Activated T-cell treated with anti-CD3 and anti-CD28 coated beads, Interleukin-2, amount 50 U/mL, for 1 hour (primary cell): Measurements from ENCODE around the gene ZG16B.
A peak's percentile ranks its signal among the peaks of the same experiment; 100 is the strongest.

Experiments used
- DNase-seq: peaks from one replicate; pipeline ENCODE4 v3.0.0-alpha.2; 2020

ZG16B gene

DNA sequence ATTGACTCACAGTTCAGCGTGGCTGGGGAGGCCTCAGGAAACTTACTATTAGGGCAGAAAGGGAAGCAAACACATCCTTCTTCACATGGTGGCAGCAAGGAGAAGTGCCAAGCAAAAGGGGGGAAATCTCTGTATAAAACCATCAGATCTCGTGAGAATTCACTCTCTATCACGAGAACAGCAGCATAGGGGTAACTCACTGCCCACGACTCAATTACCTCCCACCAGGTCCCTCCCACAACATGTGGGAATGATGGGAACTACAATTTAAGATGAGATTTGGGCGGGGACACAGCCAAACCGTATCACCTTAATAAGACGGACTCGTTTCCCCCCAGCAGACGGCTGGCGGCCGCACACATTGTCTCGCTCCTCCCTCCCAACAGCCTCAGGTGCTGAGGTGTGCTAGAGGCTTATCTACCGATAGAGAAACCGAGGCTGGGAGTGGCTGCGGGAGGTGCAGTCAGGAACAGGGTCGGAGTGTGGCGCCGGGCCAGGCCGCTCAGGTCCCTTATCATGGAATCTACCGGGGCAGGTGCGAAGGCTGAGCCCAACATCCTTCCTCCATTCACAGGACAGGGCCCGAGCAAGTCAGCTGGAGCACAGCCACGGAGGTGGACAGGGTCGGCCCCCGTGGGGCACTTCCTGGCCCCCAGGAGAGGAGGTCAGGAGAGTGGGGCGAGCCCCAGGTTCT is 4.9 kb upstream of the ZG16B start:
- peak; percentile 14 for DNase-seq

DNA sequence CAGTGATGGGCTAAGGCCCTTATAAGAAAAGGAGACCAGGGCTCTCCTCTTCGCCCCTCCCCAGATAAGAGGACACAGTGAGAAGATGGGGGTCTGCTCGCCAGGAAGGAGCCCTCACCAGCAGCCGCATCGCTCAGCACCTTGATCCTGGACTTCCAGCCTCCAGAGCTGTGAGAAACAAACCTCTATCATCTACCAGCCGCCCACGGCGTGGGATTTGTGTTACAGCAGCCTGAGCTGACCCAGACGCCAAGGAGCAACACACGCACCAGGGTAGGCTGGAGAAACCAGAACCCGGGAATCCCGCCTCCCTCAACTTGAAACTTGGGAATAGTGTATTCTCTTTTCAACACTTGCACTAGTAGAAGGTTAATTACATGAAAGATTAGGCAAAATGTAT is 4.2 kb upstream of the ZG16B start:
- no peak for DNase-seq

DNA sequence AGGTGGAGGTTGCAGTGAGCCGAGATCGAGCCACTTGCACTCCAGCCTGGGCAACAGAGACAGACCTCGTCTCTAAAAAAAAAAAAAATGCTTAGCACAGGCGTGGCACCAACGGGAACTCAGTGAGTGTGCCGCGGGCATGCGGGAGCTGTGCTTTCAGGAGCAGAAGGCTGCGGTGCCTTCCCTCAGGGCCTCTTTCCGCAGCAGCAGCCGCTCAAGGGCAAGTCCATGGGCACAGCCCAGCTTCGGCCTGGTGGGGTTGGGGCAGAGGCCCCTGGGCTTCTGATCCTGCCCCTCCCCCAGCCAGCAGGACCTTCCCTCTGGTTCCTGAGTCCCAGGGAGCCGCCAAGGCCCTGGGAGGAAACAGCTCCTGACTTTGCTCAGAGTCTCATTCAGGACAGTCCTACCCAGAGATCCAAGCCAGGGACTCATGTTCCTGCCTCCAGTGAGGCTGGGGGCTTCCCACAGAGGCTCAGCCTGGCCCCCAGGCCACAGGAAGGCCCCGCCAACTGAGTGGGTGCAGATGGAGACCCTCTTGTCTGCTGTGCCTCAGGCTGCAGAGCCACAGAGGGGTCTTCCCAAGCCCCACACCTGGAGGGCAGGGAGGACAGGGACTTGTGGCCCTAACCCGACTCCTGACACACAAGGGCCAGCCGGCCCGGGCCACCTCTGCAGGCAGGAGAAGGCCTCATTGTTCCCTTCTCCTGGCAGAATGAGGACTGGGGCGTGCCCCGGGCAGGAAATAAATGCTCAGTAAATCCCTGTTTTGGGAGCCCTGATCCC is 3.3 kb upstream of the ZG16B start:
- no peak for DNase-seq

DNA sequence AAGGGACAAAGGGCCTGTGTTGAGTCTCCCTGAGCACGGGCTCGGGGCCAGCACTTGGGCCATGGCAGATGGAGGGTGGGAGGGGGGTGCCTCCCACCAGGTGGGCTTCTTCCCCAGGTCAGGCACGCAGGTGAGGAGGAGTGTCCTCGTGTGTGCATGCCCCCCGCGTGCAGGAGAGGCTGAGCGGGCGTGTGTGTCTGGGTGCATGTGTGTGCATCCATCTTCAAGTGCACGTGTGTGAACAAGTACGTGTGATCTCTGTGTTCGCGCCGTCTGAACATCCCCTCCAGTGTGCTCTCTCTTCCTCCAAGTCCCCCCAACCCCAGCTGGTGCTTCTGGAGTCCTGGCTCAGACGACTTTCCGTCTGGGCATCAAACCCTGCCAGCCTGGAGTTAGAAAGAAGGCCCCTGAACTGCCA is 2.7 kb upstream of the ZG16B start:
- no peak for DNase-seq

DNA sequence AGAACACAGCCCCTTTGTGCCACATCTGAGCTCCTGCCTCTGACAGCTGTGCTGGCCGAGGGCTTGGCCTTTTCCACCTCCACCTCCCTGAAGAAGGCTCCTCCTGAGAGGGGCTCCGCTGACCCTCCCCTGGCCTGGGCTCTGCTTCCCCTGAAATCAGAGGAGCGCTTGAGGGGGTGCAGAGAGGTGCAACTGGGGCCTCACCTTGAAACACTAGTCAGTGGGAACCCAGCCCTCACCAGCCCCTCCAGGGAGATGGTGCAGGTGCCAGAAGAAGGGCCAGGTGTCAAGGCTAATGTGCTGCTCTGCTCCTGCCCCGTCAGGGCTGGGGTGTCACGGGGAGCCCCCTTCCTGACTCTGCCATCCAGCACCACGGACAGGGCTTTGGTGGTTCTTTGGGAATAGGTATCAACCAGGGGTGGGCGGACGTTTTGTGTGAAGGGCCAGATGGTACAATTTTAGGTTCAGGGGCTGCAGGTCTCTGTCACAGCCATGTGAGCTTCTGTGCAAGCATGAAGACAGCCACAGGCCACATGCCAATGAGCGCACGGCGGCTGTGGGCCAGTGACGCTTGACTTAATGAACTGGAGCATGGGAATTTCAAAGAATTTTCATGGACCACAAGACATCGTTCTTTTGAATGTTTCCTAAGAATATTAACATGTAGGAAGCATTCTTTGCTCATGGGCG is 2.1 kb upstream of the ZG16B start:
- no peak for DNase-seq

DNA sequence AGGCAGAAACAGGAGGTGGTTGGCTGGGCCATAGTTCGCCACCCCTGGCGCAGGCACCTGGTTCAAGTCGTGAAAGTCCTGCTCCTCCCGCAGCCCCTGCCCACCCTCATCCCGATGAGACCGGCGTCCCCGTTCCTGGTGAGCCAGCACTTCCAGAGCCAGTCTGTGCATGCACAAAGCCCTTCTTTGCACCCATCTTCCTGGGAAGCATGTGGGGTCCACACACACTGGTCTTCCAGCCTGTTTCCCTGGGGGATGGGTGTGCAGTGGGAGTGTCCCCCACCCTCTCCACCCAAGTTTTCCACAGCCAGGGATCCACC is 1.6 kb upstream of the ZG16B start:
- no peak for DNase-seq

DNA sequence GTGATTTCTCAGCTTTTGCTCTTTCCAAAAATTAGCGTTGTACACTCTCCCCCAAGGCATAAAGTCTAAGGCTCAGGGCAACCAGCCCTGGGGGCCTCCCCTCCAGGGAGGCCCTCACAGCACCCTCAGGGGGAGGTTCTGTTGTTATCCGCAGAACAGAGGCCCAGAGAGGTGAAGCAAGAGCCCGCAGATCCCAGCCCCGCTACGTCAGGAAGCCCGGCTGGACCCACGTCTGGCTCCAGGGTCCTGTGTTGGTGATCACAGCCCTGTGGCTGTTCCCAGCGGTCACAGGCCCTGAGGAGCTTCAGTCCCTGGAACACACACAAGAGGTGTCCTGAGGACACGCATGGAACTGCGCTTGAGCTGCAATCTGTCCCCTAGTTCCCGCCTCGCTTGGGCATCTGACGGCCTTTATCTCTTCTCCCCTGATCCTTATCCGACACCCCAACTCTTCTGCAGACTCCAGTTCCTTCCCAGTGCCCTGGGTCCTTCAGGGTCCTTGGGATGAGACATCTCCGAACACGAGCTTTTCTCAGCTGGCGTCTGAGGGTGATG is 1.1 kb upstream of the ZG16B start:
- DNase-seq, result no peak

DNA sequence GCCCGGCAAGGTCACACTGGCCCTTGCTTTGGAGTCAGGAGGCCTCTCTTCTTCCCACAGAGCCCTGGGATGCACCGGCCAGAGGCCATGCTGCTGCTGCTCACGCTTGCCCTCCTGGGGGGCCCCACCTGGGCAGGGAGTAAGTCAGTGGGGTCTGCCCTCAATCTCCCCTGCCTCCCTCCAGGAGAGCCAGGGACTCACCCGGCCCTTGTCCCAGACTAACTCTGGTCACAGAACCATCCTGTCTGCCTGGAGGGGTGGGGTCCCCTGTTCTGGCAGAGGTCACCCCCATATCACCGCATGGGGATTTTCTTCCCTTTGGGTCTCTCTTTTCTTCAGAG is 222 bp downstream of the ZG16B start:
- DNase-seq, result no peak

DNA sequence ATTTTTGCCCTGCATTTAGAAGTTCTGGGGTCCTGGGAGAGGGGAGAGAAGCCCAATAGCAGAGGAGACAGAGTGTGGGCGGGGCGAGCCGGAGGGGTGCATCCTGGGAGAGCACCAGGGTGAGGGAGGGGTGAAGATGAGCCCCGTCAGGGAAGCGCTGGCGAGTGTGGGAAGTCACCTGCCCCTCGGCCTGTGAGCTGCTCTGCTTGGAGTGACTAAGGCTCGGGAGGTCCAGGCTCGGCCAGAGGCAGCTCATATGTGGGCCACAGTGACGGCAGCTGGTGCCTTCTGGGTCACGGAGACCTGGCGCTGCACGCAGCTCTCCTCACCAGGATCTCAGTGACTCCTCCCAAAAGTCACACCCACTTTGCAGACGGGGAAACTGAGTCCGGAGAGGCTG is 1.1 kb downstream of the ZG16B start:
- no peak for DNase-seq

DNA sequence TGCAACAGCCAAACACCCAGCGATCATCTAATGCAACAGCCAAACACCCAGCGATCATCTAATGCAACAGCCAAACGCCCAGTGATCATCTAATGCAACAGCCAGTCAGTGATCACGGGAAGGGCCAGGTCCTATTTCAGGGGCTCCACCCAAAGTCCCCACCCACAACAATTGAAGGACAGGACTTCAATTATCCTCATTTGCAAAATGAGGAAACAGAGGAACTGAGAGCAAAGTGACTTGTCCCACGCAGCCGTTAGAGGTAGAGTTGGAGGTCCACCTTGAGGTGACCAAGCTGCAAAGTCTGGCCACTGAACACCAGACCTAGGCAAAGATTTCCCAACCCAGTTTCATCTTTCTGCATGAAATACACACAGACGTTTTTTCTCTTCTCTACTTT is 3.7 kb downstream of the ZG16B start:
- DNase-seq, result no peak

DNA sequence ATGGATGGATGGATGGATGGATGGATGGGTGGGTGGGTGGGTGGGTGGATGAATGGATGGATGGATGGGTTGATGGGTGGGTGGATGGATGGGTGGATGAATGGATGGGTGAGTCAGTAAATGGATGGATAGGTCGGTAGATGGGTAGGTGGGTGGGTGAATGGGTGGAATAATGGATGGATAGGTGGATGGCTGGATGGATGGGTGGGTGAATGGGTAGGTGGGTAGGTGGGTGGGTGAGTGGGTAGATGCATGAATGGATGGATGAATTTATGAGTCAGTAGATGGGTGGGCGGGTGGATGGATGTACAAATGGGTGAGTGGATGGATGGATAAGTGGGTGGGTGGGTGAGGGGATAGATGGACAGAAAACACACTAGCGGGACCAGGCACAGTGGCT is 4.9 kb downstream of the ZG16B start:
- DNase-seq, result no peak

DNA sequence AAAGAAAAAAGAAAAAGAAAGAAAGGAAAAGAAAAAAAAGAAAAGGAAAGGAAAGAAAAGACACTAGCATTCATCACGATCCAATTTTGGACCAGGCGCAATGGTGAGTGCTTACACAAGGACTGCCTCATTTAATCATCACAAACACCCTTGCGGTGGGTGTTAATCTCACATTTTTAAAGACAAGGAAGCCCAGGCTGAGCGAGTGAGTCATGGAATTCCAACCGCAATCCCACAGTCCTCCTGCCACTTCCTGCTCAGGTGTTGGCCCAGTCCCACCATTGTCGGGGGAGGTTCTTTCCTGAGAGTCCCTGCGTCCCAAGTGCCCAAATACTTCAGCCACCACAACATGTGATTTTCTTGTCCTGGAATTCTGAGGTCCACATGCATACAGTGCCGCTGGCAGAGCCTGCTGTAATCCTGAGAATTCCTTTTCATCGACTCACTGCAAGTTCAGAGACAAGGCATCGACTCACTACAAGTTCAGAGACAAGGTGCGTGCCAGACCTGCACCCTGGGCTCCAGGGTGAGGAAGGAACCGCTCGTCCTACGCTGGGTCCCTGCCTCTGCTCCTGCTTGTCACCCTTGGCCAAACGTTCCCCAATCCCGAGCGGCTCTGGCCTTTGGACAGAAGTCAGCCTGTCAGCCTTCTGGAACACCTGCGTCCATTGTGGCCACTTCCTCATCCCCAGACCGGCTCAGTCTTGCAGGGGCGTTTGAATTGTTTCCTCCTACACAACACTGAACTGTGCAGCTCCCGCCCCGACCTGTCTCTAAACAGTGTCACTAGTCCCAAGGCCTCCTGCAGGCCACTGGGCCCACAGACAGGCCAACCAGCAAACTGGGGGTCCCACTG is 5.8 kb downstream of the ZG16B start:
- no peak for DNase-seq

DNA sequence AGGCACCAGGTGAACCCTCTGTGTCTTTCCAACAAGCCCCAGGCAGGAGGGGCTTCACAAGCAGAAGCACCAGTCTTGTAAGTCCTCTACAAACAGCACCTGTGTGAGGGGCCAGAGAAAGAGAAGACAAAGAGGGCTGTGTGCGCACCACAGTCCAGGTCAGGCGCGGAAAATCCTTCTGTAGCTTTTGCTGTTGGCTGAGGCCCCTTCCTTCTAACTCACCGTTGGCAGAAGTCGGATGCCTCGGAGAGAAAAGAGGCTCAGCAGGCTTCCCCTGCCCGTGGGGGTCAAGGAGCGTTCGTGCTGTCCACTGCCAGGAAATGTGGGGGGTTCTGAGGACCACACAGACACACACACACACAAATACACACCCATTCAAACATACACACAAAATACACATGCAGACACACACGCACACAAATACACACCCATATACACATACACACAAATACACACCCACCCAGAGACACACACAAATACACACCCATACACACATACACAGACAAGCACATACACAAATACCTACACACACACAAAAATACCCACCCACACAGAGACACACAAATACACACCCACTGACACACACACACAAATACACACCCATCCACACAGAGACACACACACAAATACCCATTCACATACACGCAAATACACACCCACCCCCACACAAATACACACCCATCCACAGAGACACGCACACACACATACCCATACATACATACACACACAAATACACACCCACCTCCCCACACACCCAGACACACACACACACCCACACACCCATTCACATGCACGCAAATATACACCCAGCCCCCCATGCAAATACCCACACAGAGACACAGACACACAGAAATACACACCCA is 6.8 kb downstream of the ZG16B start:
- no peak for DNase-seq

DNA sequence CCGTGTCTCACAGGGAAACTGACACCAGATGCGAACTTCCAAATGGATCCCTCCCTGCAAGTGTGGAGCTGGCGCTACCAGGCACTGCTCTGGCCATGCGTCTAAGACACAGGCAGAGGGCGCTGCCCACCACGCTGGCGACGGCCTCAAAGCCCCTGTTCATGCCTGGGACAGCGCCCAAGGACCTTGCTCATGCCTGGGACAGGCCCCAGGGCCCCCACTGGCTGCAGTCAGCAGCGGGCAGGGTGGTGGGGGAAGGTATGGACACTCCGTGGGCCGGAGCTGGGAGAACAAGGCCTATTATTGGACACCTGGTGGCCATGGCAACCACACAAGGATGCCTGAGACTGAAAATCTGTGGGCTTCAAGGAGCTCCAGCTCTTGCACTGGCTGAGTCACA is 8.8 kb downstream of the ZG16B start:
- DNase-seq, result peak; percentile 65

DNA sequence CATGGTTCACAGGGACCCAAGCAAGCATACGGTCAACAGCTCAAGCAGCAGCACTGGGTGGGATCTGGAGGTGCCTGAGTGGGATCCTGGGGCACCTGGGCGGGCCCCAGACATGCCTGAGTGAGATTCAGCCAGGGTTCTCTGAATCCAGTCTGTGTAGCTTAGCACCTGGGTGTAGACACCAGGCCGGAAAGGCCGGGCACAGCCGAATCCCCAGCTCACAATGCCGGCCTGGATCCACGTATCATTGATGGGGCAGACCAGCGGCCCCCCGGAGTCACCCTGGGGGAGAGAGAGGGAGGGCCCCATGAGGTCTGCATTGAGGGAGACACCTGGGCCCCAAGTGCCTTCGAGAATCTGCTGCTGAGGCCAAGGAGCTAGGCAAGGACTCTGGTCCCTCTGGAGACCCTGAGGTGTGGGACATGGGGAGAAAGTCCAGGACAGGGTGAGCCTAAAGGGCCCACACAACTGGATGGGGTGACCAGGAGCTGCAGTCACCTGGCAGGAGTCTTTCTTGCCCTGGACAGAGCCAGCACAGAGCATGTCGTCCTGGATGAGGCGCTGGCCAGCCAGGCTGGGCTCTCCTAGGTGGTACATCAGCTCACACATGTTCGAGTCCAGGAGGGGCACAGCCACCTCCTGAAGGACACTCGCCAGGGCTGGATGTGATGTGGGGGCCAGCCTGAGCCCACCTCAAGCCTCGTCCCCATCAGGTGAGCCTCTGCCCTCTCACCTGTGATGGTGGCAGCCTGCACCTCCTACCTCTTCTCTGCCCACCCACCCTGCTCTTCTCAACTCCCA is 9.7 kb downstream of the ZG16B start:
- no peak for DNase-seq

DNA sequence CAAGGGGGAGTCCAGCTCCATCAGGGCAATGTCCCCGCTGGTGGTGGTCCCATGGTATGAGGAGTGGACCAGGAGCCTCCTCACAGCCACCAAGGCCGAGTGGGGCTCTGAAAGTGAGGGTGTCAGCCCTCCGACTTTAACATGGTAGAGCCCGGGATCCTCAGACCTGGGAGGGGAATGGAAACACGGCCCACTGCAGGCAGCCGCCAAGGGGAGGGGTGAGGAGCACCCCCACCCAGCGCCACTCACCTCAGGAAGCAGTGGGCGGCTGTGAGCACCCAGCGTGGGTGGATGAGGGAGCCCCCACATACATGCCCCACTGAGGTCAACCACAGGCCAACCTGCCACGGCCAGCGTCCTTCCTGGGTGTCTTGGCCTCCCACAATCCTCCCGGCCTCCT is 10.8 kb downstream of the ZG16B start:
- no peak for DNase-seq

DNA sequence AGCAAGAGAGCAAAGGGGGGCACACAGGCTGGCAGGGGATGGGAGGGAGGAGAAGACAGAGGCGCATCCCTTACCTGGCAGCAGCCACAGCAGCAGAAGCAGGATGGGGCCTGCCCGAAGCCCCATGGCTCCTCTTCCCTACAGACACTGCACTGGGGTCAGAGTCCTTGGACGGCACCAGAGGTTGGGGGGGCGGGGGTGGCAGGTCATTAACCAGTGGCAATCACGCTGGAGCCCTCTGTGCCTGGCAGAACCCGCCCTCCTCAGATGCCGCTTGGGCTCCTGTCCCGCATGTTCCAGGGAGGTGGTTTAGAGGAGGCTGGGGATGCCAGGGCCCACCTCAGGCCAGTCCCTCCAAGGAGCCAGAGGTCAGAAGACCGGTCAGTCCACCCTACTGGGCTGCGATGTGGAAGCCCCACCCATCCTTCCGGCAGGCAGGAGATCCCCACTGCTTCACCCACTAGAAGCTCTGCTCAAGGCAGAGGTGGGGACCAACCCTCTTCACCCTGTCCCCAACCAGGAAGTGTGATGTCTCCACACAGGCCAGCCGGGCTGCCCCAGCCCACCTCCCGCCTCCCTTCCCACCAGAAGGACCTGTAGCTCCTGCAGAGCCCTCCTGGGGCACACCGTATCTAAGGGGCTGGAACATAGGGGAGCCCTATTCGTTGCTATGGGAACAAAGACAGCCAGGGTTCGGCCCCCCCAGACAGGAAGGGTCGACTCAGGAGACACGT is 11.7 kb downstream of the ZG16B start:
- no peak for DNase-seq

DNA sequence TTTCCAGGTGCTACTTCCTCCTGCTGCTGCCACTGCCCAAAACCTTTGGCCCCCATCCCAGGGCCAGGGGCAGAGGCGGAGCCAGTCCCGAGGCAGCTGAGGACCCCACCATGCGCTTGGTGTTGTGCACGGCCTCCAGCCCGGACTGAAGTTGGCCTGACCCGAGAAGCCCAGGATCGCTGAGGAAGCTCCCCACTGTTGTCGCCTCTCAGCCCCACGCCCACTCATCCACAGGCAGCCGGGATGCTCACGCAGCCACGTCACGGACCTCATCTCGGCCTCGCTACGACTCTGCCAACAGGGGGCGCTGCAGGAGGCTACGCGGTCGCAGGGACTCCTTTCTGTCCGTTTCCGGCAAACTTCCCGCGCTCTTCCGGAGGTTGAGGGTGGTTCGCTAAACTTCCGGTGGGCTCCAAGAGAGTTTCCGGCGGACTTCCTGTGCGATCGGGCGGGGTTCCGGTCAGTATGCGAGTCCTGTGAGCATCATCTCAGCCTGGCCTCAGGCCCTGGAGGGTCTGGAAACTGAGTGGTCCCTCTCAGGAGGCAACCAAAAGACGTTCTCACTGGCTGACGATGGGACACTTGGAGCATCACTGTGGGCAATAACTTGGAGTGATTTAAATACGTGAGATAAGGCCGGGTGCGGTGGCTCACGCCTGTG is 12.4 kb downstream of the ZG16B start:
- peak; percentile 68 for DNase-seq

DNA sequence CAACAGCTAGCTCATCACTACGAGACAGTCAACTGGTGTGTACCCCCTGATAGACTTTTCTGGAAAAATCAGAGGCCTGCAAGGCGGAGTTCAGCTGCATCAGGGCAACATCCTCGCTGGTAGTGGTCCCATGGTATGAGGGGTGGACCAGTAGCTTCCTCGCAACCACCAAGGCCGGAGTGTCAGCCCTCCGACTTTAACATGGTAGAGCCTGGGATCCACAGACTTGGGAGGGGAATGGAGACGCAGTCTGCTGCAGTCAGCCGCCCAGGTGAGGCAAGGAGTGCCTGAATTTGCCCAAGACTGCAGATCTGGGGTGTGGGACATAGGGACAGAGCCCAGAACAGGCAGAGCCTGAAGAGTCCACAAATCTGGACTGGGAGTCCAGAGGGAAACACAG is 13.4 kb downstream of the ZG16B start:
- DNase-seq, result no peak

DNA sequence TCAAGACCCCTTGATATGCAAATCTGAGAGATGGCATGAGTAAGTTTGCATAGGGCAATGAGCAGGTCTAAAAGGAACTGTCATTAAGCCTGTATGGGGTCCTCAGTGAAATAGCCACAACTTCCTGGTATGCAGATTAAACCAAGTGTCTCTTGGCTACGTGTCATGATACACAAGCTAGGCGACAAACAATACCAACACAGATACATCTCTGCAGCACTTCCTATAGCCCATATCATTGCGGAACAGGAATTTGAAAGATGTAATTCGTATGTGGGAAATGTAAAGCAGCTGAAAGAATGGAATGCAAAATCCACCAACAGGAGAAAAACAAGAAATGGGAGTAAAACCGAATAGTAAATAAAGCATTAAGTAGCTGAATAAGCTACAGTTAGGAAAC is 15.0 kb downstream of the ZG16B start:
- no peak for DNase-seq
